Common myeloid progenitor, CD34-positive (primary cell): ENCODE data around the gene GFER.

Experiments used
- CTCF ChIA-PET: fragments of 350-600 bp; sonication (Branson Sonifier 250); formaldehyde crosslinking; loops from one replicate; lab custom pipeline; 2021; ENCODE audit warnings: antibody characterized with exemption; lab: Charles Lee
- POLR2A ChIA-PET: fragments of 350-600 bp; sonication (Branson Sonifier 250); formaldehyde crosslinking; loops from one replicate; lab custom pipeline; 2021; ENCODE audit warnings: antibody characterized with exemption; lab: Charles Lee
- DNase-seq, 3 donors: peaks; one replicate each; pipeline versions ENCODE4 v3.0.0 to v3.0.0-alpha.2; 2013
- H3K27ac ChIP-seq, 2 experiments: 1 replicate in 1 of 2; 2 replicates in 1 of 2; pipeline ENCODE4 v1.7.0; 2013; ENCODE audit warnings: inconsistent platforms in 2 of 2, low read length in 2 of 2, mild to moderate bottlenecking in 2 of 2, low read depth in 1 of 2, moderate library complexity in 1 of 2; ENCODE audit not compliant: severe bottlenecking in 2 of 2, insufficient read depth in 1 of 2, poor library complexity in 1 of 2
- H3K27me3 ChIP-seq, 5 experiments: replicated peaks in 2 of 5; 1 replicate in 3 of 5; 2 replicates in 2 of 5; pipeline versions ENCODE4 v1.6.1 to v1.7.0; 2013; ENCODE audit warnings: low read length in 4 of 5, mild to moderate bottlenecking in 2 of 5, moderate library complexity in 2 of 5, inconsistent platforms in 1 of 5; ENCODE audit not compliant: insufficient read depth in 5 of 5, control insufficient read depth in 4 of 5
- H3K36me3 ChIP-seq, 4 experiments: 1 replicate in 2 of 4; 2 replicates in 2 of 4; pipeline versions ENCODE4 v1.6.1 to v1.7.0; 2013; ENCODE audit warnings: low read length in 3 of 4, control low read depth in 1 of 4, mild to moderate bottlenecking in 1 of 4; ENCODE audit not compliant: control insufficient read depth in 4 of 4, insufficient read depth in 4 of 4
- H3K4me1 ChIP-seq, 4 experiments: 1 replicate in 3 of 4; 2 replicates in 1 of 4; pipeline versions ENCODE4 v1.6.1 to v1.7.1; 2013; ENCODE audit warnings: low read length in 3 of 4, mild to moderate bottlenecking in 3 of 4, control low read depth in 1 of 4, inconsistent platforms in 1 of 4, moderate library complexity in 1 of 4; ENCODE audit not compliant: control insufficient read depth in 4 of 4, insufficient read depth in 4 of 4; ENCODE audit errors: control extremely low read depth in 1 of 4
- H3K4me3 ChIP-seq, 7 experiments: 1 replicate in 4 of 7; 2 replicates in 3 of 7; pipeline versions ENCODE4 v1.5.1 to v1.7.0; 2013; ENCODE audit warnings: mild to moderate bottlenecking in 7 of 7, low read length in 6 of 7, moderate library complexity in 6 of 7, inconsistent platforms in 2 of 7, low read depth in 2 of 7, control low read depth in 1 of 7; ENCODE audit not compliant: insufficient read depth in 4 of 7, control insufficient read depth in 1 of 7; ENCODE audit errors: extremely low read depth in 1 of 7
- H3K9me3 ChIP-seq, 5 experiments: 1 replicate in 4 of 5; 2 replicates in 1 of 5; pipeline versions ENCODE4 v1.6.1 to v1.7.1; 2013; ENCODE audit warnings: low read length in 4 of 5, mild to moderate bottlenecking in 2 of 5, inconsistent platforms in 1 of 5, low read depth in 1 of 5, moderate library complexity in 1 of 5; ENCODE audit not compliant: control insufficient read depth in 4 of 5, insufficient read depth in 2 of 5; ENCODE audit errors: control extremely low read depth in 1 of 5
- WGBS: methylation state at CpG from one replicate; pipeline ENCODE4 v1.1.5; 2013; ENCODE audit not compliant: insufficient coverage; 5-methylcytosine and 5-hydroxymethylcytosine counted together

GFER gene

GRCh38 chr16:1997494-1998359 lies 13.7 kb downstream of the GFER start:
- 96% methylated on average over 20 of the region's 26 CpGs for WGBS
- Histone ChIP-seq H3K4me1 (peaks cover 0 to 2% (median 0%) of the 10 kb centered on the region in 4 experiments), H3K27ac (no peak overlapping the region), H3K9me3 (no peaks in the 10 kb centered on the region), H3K36me3 (peaks cover 0 to 61% (median 49%) of the 10 kb centered on the region in 4 experiments), H3K27me3 (peaks cover 0 to 4% (median 0%) of the 10 kb centered on the region in 5 experiments), H3K4me3 (no peak overlapping the region)
- DNase-seq, result no peak
- ChIA-PET POLR2A (no interaction called here), CTCF (interaction anchor here (1.2 to 3.3 kb wide), 4 partner anchors 7 to 22 kb away, joined by 4 to 23 read pairs (median 4); partner anchors contain the start of gene NPW)

- Histone ChIP-seq H3K27ac (no peak overlapping the region), H3K27me3 (no peaks in the 10 kb centered on the region), H3K9me3 (no peaks in the 10 kb centered on the region), H3K4me3 (no peak overlapping the region), H3K4me1 (peaks cover 0 to 2% (median under 1%) of the 10 kb centered on the region in 4 experiments), H3K36me3 (peaks cover 0 to 68% (median 53%) of the 10 kb centered on the region in 4 experiments)
- 98% methylated on average over 25 of the region's 27 CpGs for WGBS
- ChIA-PET CTCF (interaction anchor here (1.5 kb wide), 1 partner anchor 14 kb away, joined by 4 read pairs; no protein-coding TSS in a partner anchor), POLR2A (interaction anchor here (1.0 kb wide), 1 partner anchor 157 kb away, joined by 3 read pairs; the partner anchor contains the start of gene TRAF7)
- no peak for DNase-seq
These were observed 14.4 kb downstream of the GFER start for GRCh38 chr16:1998360-1998835.

GRCh38 chr16:1998852-1999801 lies 15.1 kb downstream of the GFER start:
- no peak for DNase-seq
- Histone ChIP-seq H3K4me3 (no peak overlapping the region), H3K4me1 (peaks cover 0 to 9% (median 6%) of the 10 kb centered on the region in 4 experiments), H3K27ac (no peak overlapping the region), H3K9me3 (no peaks in the 10 kb centered on the region), H3K36me3 (peaks cover 0 to 69% (median 54%) of the 10 kb centered on the region in 4 experiments), H3K27me3 (no peaks in the 10 kb centered on the region)
- POLR2A ChIA-PET, result interaction anchor here (1.0 kb wide), 1 partner anchor 156 kb away, joined by 3 read pairs; the partner anchor contains the start of gene TRAF7
- 97% methylated on average over 26 of the region's 39 CpGs for WGBS
- CTCF ChIA-PET, result interaction anchor here (1.4 to 1.5 kb wide), 2 partner anchors 14 to 156 kb away, joined by 3 to 4 read pairs; partner anchors contain the start of gene TRAF7

- Histone ChIP-seq H3K36me3 (peaks cover 0 to 69% (median 54%) of the 10 kb centered on the region in 4 experiments), H3K9me3 (no peaks in the 10 kb centered on the region), H3K27me3 (no peaks in the 10 kb centered on the region), H3K4me3 (no peak overlapping the region), H3K4me1 (peaks cover 0 to 17% (median 14%) of the 10 kb centered on the region in 4 experiments), H3K27ac (no peak overlapping the region)
- CTCF ChIA-PET, result interaction anchor here (1.4 kb wide), 1 partner anchor 155 kb away, joined by 3 read pairs; the partner anchor contains the start of gene TRAF7
- WGBS, result 97% methylated on average over 20 of the region's 28 CpGs
- POLR2A ChIA-PET, result no interaction called here
- DNase-seq, result no peak
These were observed 16.0 kb downstream of the GFER start for GRCh38 chr16:1999866-2000514.

- ChIA-PET CTCF (interaction anchor here (0.6 to 1.6 kb wide), 4 partner anchors 15 to 154 kb away, joined by 3 to 4 read pairs (median 4); partner anchors contain the start of genes NTHL1, TRAF7 and TSC2), POLR2A (no interaction called here)
- H3K9me3 ChIP-seq, result no peaks in the 10 kb centered on the region
These were observed 17.0 kb downstream of the GFER start for GRCh38 chr16:2001035-2001434.

More at GRCh38 chr16:2001035-2001434, 17.0 kb downstream of the GFER start:
- Histone ChIP-seq H3K4me3 (no peak overlapping the region), H3K27me3 (no peaks in the 10 kb centered on the region), H3K4me1 (peaks cover 0 to 28% (median 25%) of the 10 kb centered on the region in 4 experiments), H3K27ac (no peak overlapping the region), H3K36me3 (peaks cover 0 to 69% (median 56%) of the 10 kb centered on the region in 4 experiments)
- 96% methylated on average over 11 of the region's 19 CpGs for WGBS
- DNase-seq, result no peak
